ENCODE data around the gene EPB41L5. TPM values are rescaled to one million over a fixed set of nuclear protein-coding genes. Genes with fewer than 3 reads are reported as not detected.

The EPB41L5 gene
- total RNA-seq, 1 donor from 2014 or later: 16.2 TPM

DNA sequence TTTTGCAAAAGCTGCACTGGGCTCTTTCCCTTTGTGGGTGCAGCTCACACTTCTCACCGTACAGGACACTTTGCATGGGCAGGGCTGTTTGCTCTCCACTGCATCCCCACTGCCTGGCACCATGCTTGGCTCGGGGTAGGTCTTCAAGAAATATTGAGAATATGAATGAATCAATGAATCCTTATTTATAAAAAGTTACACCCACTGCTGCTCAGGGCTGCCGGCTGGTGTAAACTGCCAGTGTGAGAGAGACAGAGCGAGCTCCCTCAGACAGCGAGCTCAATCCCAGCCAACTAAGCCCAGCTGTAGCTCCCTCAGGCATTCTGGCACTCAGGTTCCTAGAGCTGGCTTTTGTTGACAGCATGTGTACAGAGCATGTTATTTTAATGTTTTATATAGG, 206.9 kb downstream of the EPB41L5 start:
- H3K4me3 Mint-ChIP-seq (ENCODE audit: unreplicated experiment): no peak overlapping the region
- Histone ChIP-seq H3K27ac (ENCODE audit: low read depth, low read length) (no peak overlapping the region), H3K27me3 (ENCODE audit: insufficient read depth, low read length) (no peaks in the 10 kb centered on the region), H4K20me1 (ENCODE audit: insufficient read depth, low read length) (peaks cover 31% of the 10 kb centered on the region), H3K79me2 (ENCODE audit: insufficient read depth, low read length) (peaks cover 21% of the 10 kb centered on the region), H3K9me3 (ENCODE audit: insufficient read depth, low read depth, low read length) (peaks cover 7% of the 10 kb centered on the region), H3K9ac (ENCODE audit: low read length) (no peak overlapping the region), H3K4me3 (ENCODE audit: insufficient read depth, low read depth, low read length) (no peak overlapping the region), H2AFZ (ENCODE audit: low read depth, low read length) (no peak overlapping the region), H3K4me2 (ENCODE audit: low read length) (no peak overlapping the region), H3K36me3 (ENCODE audit: insufficient read depth, low read length) (no peaks in the 10 kb centered on the region), H3K4me1 (ENCODE audit: insufficient read depth, low read length) (peaks cover 4% of the 10 kb centered on the region)
- no peak for FAIRE-seq
- TF ChIP-seq, protein P1, sequence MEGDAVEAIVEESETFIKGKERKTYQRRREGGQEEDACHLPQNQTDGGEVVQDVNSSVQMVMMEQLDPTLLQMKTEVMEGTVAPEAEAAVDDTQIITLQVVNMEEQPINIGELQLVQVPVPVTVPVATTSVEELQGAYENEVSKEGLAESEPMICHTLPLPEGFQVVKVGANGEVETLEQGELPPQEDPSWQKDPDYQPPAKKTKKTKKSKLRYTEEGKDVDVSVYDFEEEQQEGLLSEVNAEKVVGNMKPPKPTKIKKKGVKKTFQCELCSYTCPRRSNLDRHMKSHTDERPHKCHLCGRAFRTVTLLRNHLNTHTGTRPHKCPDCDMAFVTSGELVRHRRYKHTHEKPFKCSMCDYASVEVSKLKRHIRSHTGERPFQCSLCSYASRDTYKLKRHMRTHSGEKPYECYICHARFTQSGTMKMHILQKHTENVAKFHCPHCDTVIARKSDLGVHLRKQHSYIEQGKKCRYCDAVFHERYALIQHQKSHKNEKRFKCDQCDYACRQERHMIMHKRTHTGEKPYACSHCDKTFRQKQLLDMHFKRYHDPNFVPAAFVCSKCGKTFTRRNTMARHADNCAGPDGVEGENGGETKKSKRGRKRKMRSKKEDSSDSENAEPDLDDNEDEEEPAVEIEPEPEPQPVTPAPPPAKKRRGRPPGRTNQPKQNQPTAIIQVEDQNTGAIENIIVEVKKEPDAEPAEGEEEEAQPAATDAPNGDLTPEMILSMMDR (IDR thresholded peaks at IDR 0.05; ENCODE audit: insufficient read depth, low read depth, low read length): no peak
- TF ChIP-seq EZH2 (IDR thresholded peaks at IDR 0.05; ENCODE audit: insufficient read depth, low read length): no peak
- H3K4me1 Mint-ChIP-seq (ENCODE audit: low read depth, unreplicated experiment): peaks cover 16% of the 10 kb centered on the region
- no peak overlapping the region for H3K27ac Mint-ChIP-seq (ENCODE audit: unreplicated experiment)
- H3K9me3 Mint-ChIP-seq (ENCODE audit: unreplicated experiment): peaks cover 11% of the 10 kb centered on the region
- H3K36me3 Mint-ChIP-seq (ENCODE audit: low read depth, unreplicated experiment): peaks cover 7% of the 10 kb centered on the region
- DNase-seq (ENCODE audit: low read depth): no peak
- H3K27me3 Mint-ChIP-seq (ENCODE audit: low read depth, unreplicated experiment): peaks cover 7% of the 10 kb centered on the region

DNA sequence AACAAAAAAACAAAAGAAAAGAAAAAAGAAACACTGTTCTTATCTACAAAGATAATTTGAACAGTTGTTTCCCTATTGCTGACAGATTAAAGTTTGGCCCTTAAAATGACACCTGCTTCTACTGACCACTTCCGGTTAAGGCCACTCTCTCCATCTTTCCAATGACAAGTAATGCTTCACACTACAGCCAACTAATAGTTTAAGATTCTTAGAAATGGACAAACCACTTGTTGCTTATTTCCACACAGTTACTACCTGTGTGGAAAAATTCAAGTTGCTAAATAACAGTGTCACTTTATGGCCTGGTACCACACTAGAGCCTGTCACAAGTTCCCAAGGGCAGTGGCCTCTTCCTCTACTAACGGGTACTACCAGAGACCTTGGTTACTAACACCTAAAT, 207.9 kb downstream of the EPB41L5 start:
- no peak for TF ChIP-seq EZH2 (IDR thresholded peaks at IDR 0.05; ENCODE audit: insufficient read depth, low read length)
- TF ChIP-seq, protein P1 (IDR thresholded peaks at IDR 0.05; ENCODE audit: insufficient read depth, low read depth, low read length): no peak
- H3K4me2 ChIP-seq (ENCODE audit: low read length): peak overlapping the region; percentile 85

DNA sequence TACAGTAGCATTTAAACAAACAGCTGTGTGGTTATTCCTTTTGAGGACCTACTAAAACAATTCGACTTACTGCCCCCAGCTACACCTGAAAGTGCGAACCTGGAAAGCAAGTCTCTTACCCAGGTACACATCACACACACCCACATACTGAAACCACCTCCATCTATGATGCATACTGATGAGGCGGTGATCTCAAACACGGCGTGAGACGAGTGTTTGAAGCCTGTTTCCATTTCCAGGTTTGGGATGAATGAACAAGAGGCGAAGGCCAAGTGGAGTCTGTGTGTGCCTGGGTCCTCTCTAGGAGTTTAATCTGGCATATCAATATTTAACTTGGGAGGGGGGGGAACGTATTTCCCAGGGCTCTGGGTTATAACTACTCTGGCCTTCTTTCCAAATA, 208.7 kb downstream of the EPB41L5 start:
- TF ChIP-seq, protein P1 (IDR thresholded peaks at IDR 0.05; ENCODE audit: insufficient read depth, low read depth, low read length): no peak
- TF ChIP-seq EZH2 (IDR thresholded peaks at IDR 0.05; ENCODE audit: insufficient read depth, low read length): no peak
- H3K4me1 Mint-ChIP-seq (ENCODE audit: low read depth, unreplicated experiment): peaks cover 16% of the 10 kb centered on the region
- Histone ChIP-seq H2AFZ (ENCODE audit: low read depth, low read length) (no peak overlapping the region), H3K4me2 (ENCODE audit: low read length) (peak overlapping the region; percentile 85), H3K4me1 (ENCODE audit: insufficient read depth, low read length) (peaks cover 4% of the 10 kb centered on the region), H3K4me3 (ENCODE audit: insufficient read depth, low read depth, low read length) (no peak overlapping the region), H3K9ac (ENCODE audit: low read length) (no peak overlapping the region), H3K9me3 (ENCODE audit: insufficient read depth, low read depth, low read length) (peaks cover 7% of the 10 kb centered on the region), H3K27me3 (ENCODE audit: insufficient read depth, low read length) (no peaks in the 10 kb centered on the region), H4K20me1 (ENCODE audit: insufficient read depth, low read length) (peaks cover 31% of the 10 kb centered on the region), H3K27ac (ENCODE audit: low read depth, low read length) (no peak overlapping the region), H3K79me2 (ENCODE audit: insufficient read depth, low read length) (peaks cover 21% of the 10 kb centered on the region), H3K36me3 (ENCODE audit: insufficient read depth, low read length) (no peaks in the 10 kb centered on the region)
- FAIRE-seq (no peak), DNase-seq (ENCODE audit: low read depth) (no peak)
- H3K27ac Mint-ChIP-seq (ENCODE audit: unreplicated experiment): no peak overlapping the region
- H3K9me3 Mint-ChIP-seq (ENCODE audit: unreplicated experiment): peaks cover 11% of the 10 kb centered on the region
- peaks cover 7% of the 10 kb centered on the region for H3K36me3 Mint-ChIP-seq (ENCODE audit: low read depth, unreplicated experiment)
- H3K4me3 Mint-ChIP-seq (ENCODE audit: unreplicated experiment): peak overlapping the region; percentile 90
- H3K27me3 Mint-ChIP-seq (ENCODE audit: low read depth, unreplicated experiment): peaks cover 19% of the 10 kb centered on the region

More for the DNA sequence above, 207.9 kb downstream of the EPB41L5 start:
- Mint-ChIP-seq H3K36me3 (ENCODE audit: low read depth, unreplicated experiment) (peaks cover 7% of the 10 kb centered on the region), H3K27me3 (ENCODE audit: low read depth, unreplicated experiment) (peaks cover 12% of the 10 kb centered on the region), H3K27ac (ENCODE audit: unreplicated experiment) (no peak overlapping the region), H3K4me1 (ENCODE audit: low read depth, unreplicated experiment) (peaks cover 16% of the 10 kb centered on the region), H3K4me3 (ENCODE audit: unreplicated experiment) (peak overlapping the region; percentile 18), H3K9me3 (ENCODE audit: unreplicated experiment) (peaks cover 11% of the 10 kb centered on the region)
- Histone ChIP-seq H3K4me1 (ENCODE audit: insufficient read depth, low read length) (peaks cover 4% of the 10 kb centered on the region), H3K36me3 (ENCODE audit: insufficient read depth, low read length) (no peaks in the 10 kb centered on the region), H2AFZ (ENCODE audit: low read depth, low read length) (no peak overlapping the region), H3K9me3 (ENCODE audit: insufficient read depth, low read depth, low read length) (peaks cover 7% of the 10 kb centered on the region), H3K27ac (ENCODE audit: low read depth, low read length) (no peak overlapping the region), H3K9ac (ENCODE audit: low read length) (no peak overlapping the region), H3K79me2 (ENCODE audit: insufficient read depth, low read length) (peaks cover 21% of the 10 kb centered on the region), H4K20me1 (ENCODE audit: insufficient read depth, low read length) (peaks cover 31% of the 10 kb centered on the region), H3K27me3 (ENCODE audit: insufficient read depth, low read length) (no peaks in the 10 kb centered on the region), H3K4me3 (ENCODE audit: insufficient read depth, low read depth, low read length) (no peak overlapping the region)
- DNase-seq (ENCODE audit: low read depth) (no peak), FAIRE-seq (no peak)
